ENCODE results near the gene ACO2.

DNA sequence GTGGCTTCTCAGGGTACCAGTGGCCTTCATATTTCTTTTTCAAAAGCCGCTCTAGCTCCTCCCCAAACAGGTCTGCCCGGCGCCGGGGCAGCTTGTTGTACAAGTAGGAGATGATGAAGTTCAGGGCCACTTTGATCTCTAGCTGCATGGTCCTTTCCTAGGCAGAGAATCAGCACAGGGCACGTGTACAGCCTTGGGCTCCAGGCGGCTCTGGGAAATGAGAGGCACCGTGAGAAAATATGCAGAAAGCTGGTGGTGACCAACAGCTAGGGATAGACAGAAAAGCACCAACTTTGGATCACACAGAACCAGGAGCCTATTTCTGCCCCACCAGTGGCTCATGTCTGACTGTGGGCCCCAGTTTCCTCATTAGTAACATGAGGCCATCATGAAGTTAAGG lies 31.7 kb upstream of the ACO2 start:
- TF ChIP-seq, protein P1, sequence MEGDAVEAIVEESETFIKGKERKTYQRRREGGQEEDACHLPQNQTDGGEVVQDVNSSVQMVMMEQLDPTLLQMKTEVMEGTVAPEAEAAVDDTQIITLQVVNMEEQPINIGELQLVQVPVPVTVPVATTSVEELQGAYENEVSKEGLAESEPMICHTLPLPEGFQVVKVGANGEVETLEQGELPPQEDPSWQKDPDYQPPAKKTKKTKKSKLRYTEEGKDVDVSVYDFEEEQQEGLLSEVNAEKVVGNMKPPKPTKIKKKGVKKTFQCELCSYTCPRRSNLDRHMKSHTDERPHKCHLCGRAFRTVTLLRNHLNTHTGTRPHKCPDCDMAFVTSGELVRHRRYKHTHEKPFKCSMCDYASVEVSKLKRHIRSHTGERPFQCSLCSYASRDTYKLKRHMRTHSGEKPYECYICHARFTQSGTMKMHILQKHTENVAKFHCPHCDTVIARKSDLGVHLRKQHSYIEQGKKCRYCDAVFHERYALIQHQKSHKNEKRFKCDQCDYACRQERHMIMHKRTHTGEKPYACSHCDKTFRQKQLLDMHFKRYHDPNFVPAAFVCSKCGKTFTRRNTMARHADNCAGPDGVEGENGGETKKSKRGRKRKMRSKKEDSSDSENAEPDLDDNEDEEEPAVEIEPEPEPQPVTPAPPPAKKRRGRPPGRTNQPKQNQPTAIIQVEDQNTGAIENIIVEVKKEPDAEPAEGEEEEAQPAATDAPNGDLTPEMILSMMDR (conservative IDR thresholded peaks at IDR 0.05): no peak
- TF ChIP-seq EZH2 (IDR thresholded peaks at IDR 0.05; ENCODE audit: low read depth): no peak
